Fibroblast of lung (primary cell): ENCODE measurements around the gene KRT82.

Experiments used
- CTCF ChIP-seq, 2 donors: IDR thresholded peaks in 1 of 2; conservative IDR thresholded peaks in 1 of 2; 1 replicate in 1 of 2; 2 replicates in 1 of 2; pipeline ENCODE4 v1.5.1; 2011 to 2012; ENCODE audit warnings: low read length in 2 of 2, control low read depth in 1 of 2, inconsistent platforms in 1 of 2, low read depth in 1 of 2, mild to moderate bottlenecking in 1 of 2
- EZH2 ChIP-seq: IDR thresholded peaks from 2 replicates; pipeline ENCODE4 v1.5.1; 2012; ENCODE audit warnings: low read length, control low read depth, mild to moderate bottlenecking; ENCODE audit errors: missing control alignments

- TF ChIP-seq CTCF (conservative IDR thresholded peaks at IDR 0.05 in 1 of 2, IDR thresholded peaks at IDR 0.05 in 1 of 2; ENCODE audit: low read depth in 1 of 2, low read length in 2 of 2), result no peak
- no peak for TF ChIP-seq EZH2
Measured at GRCh38 chr12:52415870-52416750, 10.0 kb upstream of the KRT82 start.
